SK-N-SH (cell line): ENCODE measurements around the gene AFAP1. TPM values are rescaled to one million over a fixed set of nuclear protein-coding genes. Genes with fewer than 3 reads are reported as not detected.

Source experiments
- CTCF ChIA-PET: fragments of 300-600, 350-600 bp; formaldehyde crosslinking; extraction: SDS; loops from one replicate; lab custom pipeline; 2021; lab: Yijun Ruan, JAX
- POLR2A ChIA-PET: fragments of 350-600 bp; sonication (Branson Sonifier 250); formaldehyde crosslinking; extraction: SDS; loops from one replicate; lab custom pipeline; 2020; ENCODE audit warnings: antibody characterized with exemption, inconsistent platforms; lab: Yijun Ruan, JAX
- DNase-seq: peaks from one replicate; pipeline ENCODE4 v3.0.0; 2012
- H2AFZ ChIP-seq: fragments of 200-600 bp; sonication (generic); 2 replicates; pipeline ENCODE4 v1.8.1; 2016; ENCODE audit warnings: antibody characterized with exemption, mild to moderate bottlenecking, low read depth
- H3F3A ChIP-seq: fragments of 200-600 bp; sonication (generic); replicated peaks from 2 replicates; pipeline ENCODE3; 2016; ENCODE audit warnings: antibody characterized with exemption, mild to moderate bottlenecking; ENCODE audit not compliant: insufficient read depth
- H3K27ac ChIP-seq, 2 experiments: fragments of 200-500 bp in 1 of 2; fragments of 200-600 bp in 1 of 2; sonication (Bioruptor generic) in 1 of 2; sonication (generic), shearing (Covaris generic) in 1 of 2; 2 replicates each; pipeline versions ENCODE4 v1.5.1 to v1.6.1; 2014 to 2016; ENCODE audit warnings: low read depth in 2 of 2, inconsistent platforms in 1 of 2, low read length in 1 of 2, mild to moderate bottlenecking in 1 of 2, mixed read lengths in 1 of 2
- H3K27me3 ChIP-seq: fragments of 200-600 bp; sonication (generic), shearing (Covaris generic); 2 replicates; pipeline ENCODE4 v1.6.1; 2016; ENCODE audit warnings: mixed run types; ENCODE audit not compliant: insufficient read depth
- H3K36me3 ChIP-seq, 2 experiments: fragments of 200-500 bp in 1 of 2; fragments of 200-600 bp in 1 of 2; sonication (Bioruptor generic) in 1 of 2; sonication (generic) in 1 of 2; replicated peaks in 1 of 2; 2 replicates each; pipeline versions ENCODE3 to v1.5.1; 2014 to 2016; ENCODE audit warnings: low read length in 1 of 2, mild to moderate bottlenecking in 1 of 2; ENCODE audit not compliant: insufficient read depth in 2 of 2, control insufficient read depth in 1 of 2
- H3K4me1 ChIP-seq, 2 experiments: fragments of 200-500 bp in 1 of 2; fragments of 200-600 bp in 1 of 2; sonication (Bioruptor generic) in 1 of 2; sonication (generic), shearing (Covaris generic) in 1 of 2; 2 replicates each; pipeline versions ENCODE4 v1.5.1 to v1.6.1; 2014 to 2016; ENCODE audit warnings: low read depth in 1 of 2, low read length in 1 of 2, mixed run types in 1 of 2; ENCODE audit not compliant: insufficient read depth in 2 of 2, control insufficient read depth in 1 of 2
- H3K4me2 ChIP-seq: fragments of 200-600 bp; sonication (generic), shearing (Covaris generic); 2 replicates; pipeline ENCODE4 v1.6.1; 2017; ENCODE audit warnings: mixed run types
- H3K4me3 ChIP-seq, 2 experiments: fragments of 200-500 bp in 1 of 2; fragments of 200-600 bp in 1 of 2; sonication (Bioruptor generic) in 1 of 2; sonication (generic), shearing (Covaris generic) in 1 of 2; 2 replicates each; pipeline versions ENCODE4 v1.5.1 to v1.8.1; 2014 to 2016; ENCODE audit warnings: low read depth in 2 of 2, inconsistent platforms in 1 of 2, low read length in 1 of 2, mild to moderate bottlenecking in 1 of 2, mixed read lengths in 1 of 2, moderate library complexity in 1 of 2
- H3K79me2 ChIP-seq: fragments of 200-600 bp; sonication (generic); 2 replicates; pipeline ENCODE4 v1.8.1; 2017; ENCODE audit warnings: mild to moderate bottlenecking; ENCODE audit not compliant: insufficient read depth
- H3K9ac ChIP-seq: fragments of 200-600 bp; sonication (generic); 2 replicates; pipeline ENCODE4 v1.6.1; 2017; ENCODE audit warnings: mixed run types
- H3K9me2 ChIP-seq: fragments of 200-600 bp; sonication (generic); 2 replicates; pipeline ENCODE4 v1.6.1; 2017; ENCODE audit warnings: mixed run types
- H3K9me3 ChIP-seq: fragments of 200-600 bp; sonication (generic); 2 replicates; pipeline ENCODE4 v1.6.1; 2017; ENCODE audit warnings: mixed run types, mild to moderate bottlenecking, moderate library complexity
- H4K20me1 ChIP-seq: fragments of 200-600 bp; sonication (generic); 2 replicates; pipeline ENCODE4 v1.6.1; 2017; ENCODE audit warnings: mild to moderate bottlenecking, mixed run types; ENCODE audit not compliant: insufficient read depth
- CHD2 ChIP-seq: fragments of 150-350 bp; IDR thresholded peaks from 2 replicates; pipeline ENCODE4 v1.6.1; 2018; ENCODE audit warnings: low read length; ENCODE audit not compliant: partially characterized antibody
- ELF1 ChIP-seq: IDR thresholded peaks from 2 replicates; pipeline ENCODE4 v1.4.0; 2012
- EZH2phosphoT487 ChIP-seq: fragments of 200-600 bp; sonication (generic); IDR thresholded peaks from 2 replicates; pipeline ENCODE4 v1.6.1; 2017; ENCODE audit warnings: low read depth, mixed run types, mild to moderate bottlenecking, antibody characterized with exemption, moderate library complexity, borderline replicate concordance
- FOSL2 ChIP-seq: IDR thresholded peaks from 2 replicates; pipeline ENCODE4 v1.4.0; 2012; ENCODE audit warnings: low read depth, mild to moderate bottlenecking, moderate library complexity, borderline replicate concordance
- FOXJ3 ChIP-seq: sonication (generic); formaldehyde crosslinking; IDR thresholded peaks from 2 replicates; pipeline ENCODE4 v1.5.1; 2020; ENCODE audit warnings: mild to moderate bottlenecking, missing genetic modification reagents
- FOXM1 ChIP-seq: IDR thresholded peaks from 2 replicates; pipeline ENCODE4 v1.4.0; 2012; ENCODE audit warnings: low read depth, mild to moderate bottlenecking
- GABPA ChIP-seq: IDR thresholded peaks from 2 replicates; pipeline ENCODE4 v1.4.0; 2012; ENCODE audit warnings: low read depth, mild to moderate bottlenecking
- GATA2 ChIP-seq: sonication (generic); formaldehyde crosslinking; IDR thresholded peaks from 2 replicates; pipeline ENCODE4 v1.5.0; 2020; ENCODE audit warnings: mild to moderate bottlenecking, missing genetic modification reagents
- MAX ChIP-seq: IDR thresholded peaks from 2 replicates; pipeline ENCODE4 v1.4.0; 2012; ENCODE audit warnings: low read depth
- MEF2A ChIP-seq: IDR thresholded peaks from 2 replicates; pipeline ENCODE4 v1.4.0; 2012; ENCODE audit warnings: low read depth, borderline replicate concordance
- MXI1 ChIP-seq: IDR thresholded peaks from 2 replicates; pipeline ENCODE4 v1.6.1; 2012; ENCODE audit warnings: mild to moderate bottlenecking, low read depth, low read length, improper control_type of control experiment
- NFIC ChIP-seq: IDR thresholded peaks from 2 replicates; pipeline ENCODE4 v1.4.0; 2012; ENCODE audit warnings: borderline replicate concordance
- PBX3 ChIP-seq: IDR thresholded peaks from 2 replicates; pipeline ENCODE4; 2012
- POLR2AphosphoS5 ChIP-seq: IDR thresholded peaks from 2 replicates; pipeline ENCODE4 v1.6.1; 2012; ENCODE audit warnings: low read depth, low read length
- RAD21 ChIP-seq: IDR thresholded peaks from 2 replicates; pipeline ENCODE4 v1.6.1; 2012; ENCODE audit warnings: mild to moderate bottlenecking, low read length
- RCOR1 ChIP-seq: fragments of 150-350 bp; IDR thresholded peaks from 2 replicates; pipeline ENCODE4 v1.6.1; 2017; ENCODE audit warnings: antibody characterized with exemption, low read length
- REST ChIP-seq: IDR thresholded peaks from 2 replicates; pipeline ENCODE4 v1.6.1; 2012; ENCODE audit warnings: mild to moderate bottlenecking, low read depth, low read length, moderate library complexity
- TAF1 ChIP-seq: IDR thresholded peaks from 2 replicates; pipeline ENCODE4 v1.6.1; 2012; ENCODE audit warnings: low read depth, mild to moderate bottlenecking, low read length, moderate library complexity, borderline replicate concordance
- TCF12 ChIP-seq: IDR thresholded peaks from 2 replicates; pipeline ENCODE4 v1.4.0; 2012
- USF1 ChIP-seq: IDR thresholded peaks from 2 replicates; pipeline ENCODE4 v1.4.0; 2012; ENCODE audit warnings: low read depth, borderline replicate concordance
- WGBS: methylation state at CpG from one replicate; pipeline ENCODE4 v1.1.6; 2017; ENCODE audit warnings: low lambda C conversion rate; 5-methylcytosine and 5-hydroxymethylcytosine counted together
- polyA plus RNA-seq, 3 experiments: library from polyadenylated mRNA; depleted of rRNA; stranded (reverse); fragments of >200 nt; gene quantifications; 2 replicates each; pipeline ENCODE4 v1.2.3, GENCODE V29; 2012

Gene AFAP1
- polyA plus RNA-seq, 1 of the 3 experiments (the other 2 are of a cell fraction) = 67.9 TPM

- Histone ChIP-seq H3F3A (peaks cover 33% of the 10 kb centered on the region), H3K36me3 (peaks cover 2 to 35% of the 10 kb centered on the region in 2 experiments), H3K4me2 (peak overlapping the region; percentile 31), H3K9me3 (no peaks in the 10 kb centered on the region), H2AFZ (no peak overlapping the region), H3K4me3 (no peak overlapping the region), H3K4me1 (peaks cover 11 to 12% of the 10 kb centered on the region in 2 experiments; a peak in 3 of 4 replicates), H3K27me3 (no peaks in the 10 kb centered on the region), H3K9ac (no peak overlapping the region), H4K20me1 (peaks cover 100% of the 10 kb centered on the region), H3K9me2 (no peaks in the 10 kb centered on the region), H3K27ac (peak overlapping the region; percentile 48 to 76), H3K79me2 (peaks cover 100% of the 10 kb centered on the region)
- POLR2A ChIA-PET = no interaction called here
- CTCF ChIA-PET = interaction anchor here (1.5 to 11.3 kb wide), 2 partner anchors 65 to 119 kb away, joined by 4 to 231 read pairs; no protein-coding TSS in a partner anchor
- DNase-seq = no peak
- no peak for TF ChIP-seq NFIC
- TF ChIP-seq FOXM1 = no peak
- TF ChIP-seq REST = no peak
- TF ChIP-seq FOSL2 = no peak
- TF ChIP-seq RCOR1 = no peak
- no peak for TF ChIP-seq GABPA
- no peak for TF ChIP-seq MXI1
- no peak for TF ChIP-seq FOXJ3 (CRISPR knock-in tag)
- no peak for TF ChIP-seq USF1
- TF ChIP-seq PBX3 = no peak
- no peak for TF ChIP-seq MAX
- TF ChIP-seq TCF12 = no peak
- no peak for TF ChIP-seq RAD21
- TF ChIP-seq ELF1 = no peak
- TF ChIP-seq MEF2A = no peak
- no peak for TF ChIP-seq CHD2
- no peak for TF ChIP-seq TAF1
- TF ChIP-seq POLR2AphosphoS5 = no peak
- TF ChIP-seq EZH2phosphoT487 = no peak
- TF ChIP-seq GATA2 (CRISPR knock-in tag) = no peak
- WGBS = 70% methylated on average over 3 of the region's 4 CpGs
Observed at GRCh38 chr4:7924570-7924969, 15.1 kb downstream of the AFAP1 start.
